IPS-20b (cell line): ENCODE data around the gene B3GNT2.

Experiments
- H3K27ac ChIP-seq: one replicate; pipeline ENCODE4 v1.5.1; 2013; ENCODE audit warnings: low read length
- H3K27me3 ChIP-seq: 2 replicates; pipeline ENCODE4 v1.6.1; 2013; ENCODE audit warnings: mild to moderate bottlenecking, low read length, inconsistent platforms; ENCODE audit not compliant: insufficient read depth
- H3K36me3 ChIP-seq: 2 replicates; pipeline ENCODE4 v1.6.1; 2013; ENCODE audit warnings: low read depth, mild to moderate bottlenecking, inconsistent platforms, low read length, moderate library complexity; ENCODE audit not compliant: insufficient read depth
- H3K4me1 ChIP-seq: 2 replicates; pipeline ENCODE4 v1.6.1; 2013; ENCODE audit warnings: mild to moderate bottlenecking, control low read depth, inconsistent platforms, low read length, moderate library complexity; ENCODE audit not compliant: insufficient read depth
- H3K4me3 ChIP-seq: 2 replicates; pipeline ENCODE4 v1.5.1; 2013; ENCODE audit warnings: mild to moderate bottlenecking, low read length, inconsistent platforms
- H3K9ac ChIP-seq: 2 replicates; pipeline ENCODE4 v1.6.1; 2013; ENCODE audit warnings: low read depth, mild to moderate bottlenecking, inconsistent platforms, low read length, moderate library complexity
- H3K9me3 ChIP-seq: 2 replicates; pipeline ENCODE4 v1.6.1; 2013; ENCODE audit warnings: mild to moderate bottlenecking, low read depth, low read length, inconsistent platforms; ENCODE audit not compliant: insufficient read depth

B3GNT2 gene

DNA sequence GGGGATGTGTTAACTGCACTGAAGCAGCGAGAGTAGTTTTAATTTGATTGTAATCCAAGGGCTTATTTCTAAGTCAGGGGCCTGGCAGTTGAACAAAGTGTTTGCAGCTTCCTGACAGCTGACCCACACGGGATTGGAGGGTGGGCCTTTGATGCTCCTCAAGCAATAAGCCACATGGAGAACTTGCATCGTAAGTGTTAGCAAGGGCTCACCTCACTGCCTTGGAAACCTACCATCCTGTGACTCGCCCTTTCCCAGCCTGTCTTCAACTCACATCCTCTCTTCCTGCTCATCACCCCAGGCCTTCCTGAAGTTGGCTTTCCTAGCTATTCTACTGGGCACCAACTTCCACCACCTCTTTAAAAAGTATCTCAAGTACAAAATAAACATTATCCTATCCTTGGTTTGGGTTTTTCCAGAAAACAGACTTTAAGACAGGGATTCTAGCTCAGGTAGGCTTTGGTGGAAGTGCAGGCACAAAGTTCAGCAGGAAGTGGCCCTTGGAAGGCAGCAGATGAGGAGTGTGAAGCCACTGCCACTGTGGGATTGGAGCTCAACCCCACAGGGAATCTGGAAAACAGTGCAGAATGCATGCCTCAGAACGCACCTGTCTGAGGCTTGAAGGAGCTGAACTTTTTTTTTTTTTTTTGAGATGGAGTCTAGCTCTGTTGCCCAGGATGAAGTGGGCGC is 31.6 kb downstream of the B3GNT2 start:
- Histone ChIP-seq H3K4me1 (no peaks in the 10 kb centered on the region), H3K9me3 (no peaks in the 10 kb centered on the region), H3K4me3 (no peak overlapping the region), H3K9ac (no peak overlapping the region), H3K36me3 (peaks cover 36% of the 10 kb centered on the region), H3K27me3 (no peaks in the 10 kb centered on the region), H3K27ac (no peak overlapping the region)

DNA sequence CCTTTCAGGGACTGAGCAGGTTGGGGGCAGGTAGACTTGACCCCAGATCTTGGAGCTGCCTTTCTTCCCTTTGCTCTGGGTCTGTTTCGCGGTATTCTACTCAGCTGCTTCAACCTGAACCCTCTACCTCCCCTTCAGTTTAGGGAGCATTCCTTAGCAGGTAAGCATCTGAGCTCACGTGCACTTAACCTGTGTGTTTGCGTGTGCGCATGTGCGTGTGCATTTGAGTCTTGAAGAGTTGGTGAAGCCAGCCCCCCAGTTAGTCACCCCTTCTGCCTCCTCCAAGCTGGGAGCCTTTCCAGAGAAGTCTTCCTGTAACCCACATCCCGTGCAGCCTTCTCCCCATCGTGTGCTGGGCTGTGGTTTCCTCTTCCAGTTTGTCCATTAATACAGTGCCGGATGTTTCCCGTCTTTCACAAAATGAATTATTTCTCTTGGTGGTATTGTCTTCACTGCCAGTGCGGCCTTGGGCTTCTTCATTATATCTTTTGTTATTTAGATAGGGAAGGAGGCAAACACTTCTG is 33.2 kb downstream of the B3GNT2 start:
- Histone ChIP-seq H3K4me3 (no peak overlapping the region), H3K9me3 (no peaks in the 10 kb centered on the region), H3K9ac (no peak overlapping the region), H3K27me3 (no peaks in the 10 kb centered on the region), H3K4me1 (no peaks in the 10 kb centered on the region), H3K36me3 (peaks cover 20% of the 10 kb centered on the region), H3K27ac (no peak overlapping the region)

DNA sequence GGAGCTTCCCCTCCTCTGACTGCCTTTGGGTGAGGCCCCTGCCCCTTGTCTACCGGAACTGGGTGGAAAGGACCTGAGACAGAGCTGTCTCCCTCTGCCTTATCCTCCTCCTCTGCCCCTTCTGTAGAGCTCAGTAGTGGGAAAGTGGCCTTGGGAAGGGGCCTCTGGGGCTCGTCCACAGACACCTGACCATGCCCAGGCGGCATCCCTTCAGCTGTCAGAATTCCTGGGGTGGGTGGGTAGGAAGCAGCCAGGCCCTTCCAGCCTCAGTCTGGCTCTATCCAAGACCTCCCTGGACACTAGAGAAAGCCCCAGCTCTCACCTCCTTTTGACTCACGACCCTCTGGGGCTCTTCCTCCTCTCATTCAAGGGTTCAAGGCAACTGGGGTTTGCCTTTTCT is 35.6 kb downstream of the B3GNT2 start:
- Histone ChIP-seq H3K4me1 (0 out of 2 replicates have a peak, but pooled peaks cover 4% of the 10 kb centered on the region), H3K9me3 (no peaks in the 10 kb centered on the region), H3K4me3 (no peak overlapping the region), H3K27ac (no peak overlapping the region), H3K9ac (no peak overlapping the region), H3K27me3 (no peaks in the 10 kb centered on the region), H3K36me3 (no peaks in the 10 kb centered on the region)

DNA sequence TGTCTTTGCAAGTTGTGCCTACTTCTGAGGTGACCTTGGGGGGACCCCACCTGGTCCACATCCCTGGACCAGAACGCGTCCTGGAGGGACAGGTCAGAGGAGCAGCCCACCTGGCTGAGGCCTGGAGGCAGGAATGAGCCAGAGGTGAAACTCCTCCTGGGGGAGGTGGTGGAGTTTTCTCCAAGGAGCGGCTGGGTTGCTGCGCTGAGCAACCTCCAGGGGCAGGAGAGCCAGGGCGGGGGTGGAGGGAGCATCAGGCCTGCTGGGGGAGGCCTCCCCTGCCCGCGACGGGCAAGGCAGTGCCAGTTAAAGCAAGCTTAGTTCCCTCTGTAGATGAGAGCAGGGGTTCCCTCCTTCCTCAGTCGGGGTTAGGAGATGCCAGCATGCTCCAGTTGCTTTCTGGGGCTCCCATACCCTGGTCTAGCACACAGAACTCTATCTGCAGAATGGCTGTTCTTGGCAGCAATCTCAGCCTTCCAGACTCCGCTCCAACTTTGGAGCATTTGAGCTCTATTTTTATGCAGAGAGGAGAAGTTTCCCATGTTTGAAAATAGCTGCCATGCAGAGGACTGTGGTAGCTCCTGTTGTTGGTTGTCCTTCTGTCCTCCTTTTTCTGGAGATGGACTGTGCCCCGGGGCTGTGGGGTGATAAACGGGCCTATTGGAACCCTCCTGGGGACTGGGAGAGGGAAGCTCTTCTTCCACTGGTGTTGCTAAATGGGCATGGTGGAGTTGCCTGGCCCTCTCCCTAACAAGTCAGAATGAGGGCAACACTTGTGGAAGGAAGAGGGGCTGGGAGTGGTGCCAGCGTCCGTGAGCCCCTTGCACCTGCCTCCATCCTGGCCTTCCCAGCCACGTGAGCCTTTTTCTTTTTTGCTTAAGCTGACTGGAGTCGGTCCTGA is 39.1 kb downstream of the B3GNT2 start:
- no peaks in the 10 kb centered on the region for H3K9me3 ChIP-seq
- no peak overlapping the region for H3K9ac ChIP-seq
- 0 out of 2 replicates have a peak, but pooled peaks cover 4% of the 10 kb centered on the region for H3K4me1 ChIP-seq
- H3K27ac ChIP-seq, result no peak overlapping the region
- H3K27me3 ChIP-seq, result no peaks in the 10 kb centered on the region
- no peaks in the 10 kb centered on the region for H3K36me3 ChIP-seq
- no peak overlapping the region for H3K4me3 ChIP-seq

DNA sequence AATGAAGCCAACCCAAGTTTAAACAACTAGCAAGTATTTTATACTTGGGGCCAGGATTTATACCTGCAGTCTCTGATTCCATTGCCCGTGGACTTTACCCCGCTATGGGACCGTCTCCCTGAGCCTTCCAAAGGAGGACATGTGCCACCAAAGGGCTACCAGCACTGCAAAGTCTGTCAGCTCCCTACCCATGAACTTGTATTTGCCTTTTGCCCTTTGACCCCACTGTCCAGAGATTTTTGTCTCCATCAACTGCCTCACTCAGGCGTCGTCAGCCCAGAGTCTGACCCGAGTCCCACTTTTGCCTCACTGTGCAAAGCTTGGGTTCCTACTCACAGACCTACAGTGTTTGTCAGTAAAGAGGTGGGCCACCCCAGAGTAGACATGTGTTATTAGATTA is 40.6 kb downstream of the B3GNT2 start:
- Histone ChIP-seq H3K4me3 (no peak overlapping the region), H3K9me3 (no peaks in the 10 kb centered on the region), H3K9ac (no peak overlapping the region), H3K27ac (no peak overlapping the region), H3K36me3 (no peaks in the 10 kb centered on the region), H3K27me3 (no peaks in the 10 kb centered on the region), H3K4me1 (0 out of 2 replicates have a peak, but pooled peaks cover 4% of the 10 kb centered on the region)

DNA sequence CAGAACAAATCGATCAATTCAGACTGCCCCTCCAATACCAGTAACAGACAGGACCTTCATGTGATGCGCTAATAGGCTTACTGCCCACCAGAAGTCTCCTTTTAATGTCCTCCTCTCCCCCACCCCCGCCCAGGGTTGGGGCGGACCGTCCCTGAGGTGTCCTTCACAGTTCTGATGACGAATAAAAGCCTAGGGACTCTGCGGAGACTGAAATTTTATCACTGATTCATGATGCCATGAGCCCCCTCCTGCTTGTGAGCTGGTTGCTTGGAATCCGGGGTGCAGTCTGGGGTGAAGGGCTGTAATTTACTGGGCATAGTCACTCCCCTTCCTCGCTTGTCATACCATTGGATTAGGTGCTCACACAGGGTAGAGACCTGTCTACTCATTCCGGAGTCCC is 42.3 kb downstream of the B3GNT2 start:
- Histone ChIP-seq H3K27ac (no peak overlapping the region), H3K4me3 (no peak overlapping the region), H3K9ac (no peak overlapping the region), H3K36me3 (no peaks in the 10 kb centered on the region), H3K4me1 (0 out of 2 replicates have a peak, but pooled peaks cover 4% of the 10 kb centered on the region), H3K9me3 (no peaks in the 10 kb centered on the region), H3K27me3 (no peaks in the 10 kb centered on the region)

DNA sequence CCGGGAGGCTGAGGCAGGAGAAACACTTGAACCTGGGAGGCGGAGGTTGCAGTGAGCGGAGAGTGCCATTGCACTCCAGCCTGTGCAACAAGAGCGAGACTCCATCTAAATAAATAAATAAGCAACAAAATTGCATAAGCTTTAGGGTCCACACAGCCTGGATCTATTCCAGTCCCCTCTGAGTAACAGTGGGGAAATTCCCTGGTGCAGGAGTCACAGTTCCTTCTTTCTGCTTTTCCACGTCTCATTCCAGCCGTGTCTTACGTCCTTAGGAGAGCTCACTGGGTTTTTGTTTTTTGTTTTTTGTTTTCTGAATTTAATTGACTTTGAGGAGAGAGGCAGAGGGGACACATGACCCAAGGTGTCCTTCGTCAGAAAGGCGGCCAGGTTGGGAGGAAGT is 44.6 kb downstream of the B3GNT2 start:
- H3K4me3 ChIP-seq, result no peak overlapping the region
- no peaks in the 10 kb centered on the region for H3K4me1 ChIP-seq
- H3K27me3 ChIP-seq, result no peaks in the 10 kb centered on the region
- no peaks in the 10 kb centered on the region for H3K36me3 ChIP-seq
- no peaks in the 10 kb centered on the region for H3K9me3 ChIP-seq
- H3K9ac ChIP-seq, result no peak overlapping the region
- no peak overlapping the region for H3K27ac ChIP-seq

DNA sequence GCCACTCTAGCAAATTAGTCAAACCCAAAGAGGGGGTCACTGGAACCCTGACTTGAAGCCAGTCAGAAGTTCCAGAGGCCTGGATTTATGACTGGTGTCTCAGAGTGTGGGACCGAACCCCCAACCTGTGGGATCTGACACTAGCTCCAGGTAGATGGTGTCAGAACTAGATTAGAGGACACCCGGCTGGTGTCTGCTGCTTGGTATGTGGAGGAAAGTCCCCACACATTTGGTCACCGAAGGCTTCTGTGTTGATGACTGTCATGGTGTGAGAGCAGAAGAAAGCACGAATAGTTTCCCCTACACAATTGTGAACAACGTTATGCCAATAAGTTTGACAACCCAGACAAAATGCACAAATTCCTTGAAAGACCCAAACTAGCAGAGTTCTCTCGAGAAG is 48.1 kb downstream of the B3GNT2 start:
- Histone ChIP-seq H3K4me1 (no peaks in the 10 kb centered on the region), H3K27me3 (no peaks in the 10 kb centered on the region), H3K9me3 (no peaks in the 10 kb centered on the region), H3K4me3 (no peak overlapping the region), H3K27ac (no peak overlapping the region), H3K36me3 (no peaks in the 10 kb centered on the region), H3K9ac (no peak overlapping the region)

DNA sequence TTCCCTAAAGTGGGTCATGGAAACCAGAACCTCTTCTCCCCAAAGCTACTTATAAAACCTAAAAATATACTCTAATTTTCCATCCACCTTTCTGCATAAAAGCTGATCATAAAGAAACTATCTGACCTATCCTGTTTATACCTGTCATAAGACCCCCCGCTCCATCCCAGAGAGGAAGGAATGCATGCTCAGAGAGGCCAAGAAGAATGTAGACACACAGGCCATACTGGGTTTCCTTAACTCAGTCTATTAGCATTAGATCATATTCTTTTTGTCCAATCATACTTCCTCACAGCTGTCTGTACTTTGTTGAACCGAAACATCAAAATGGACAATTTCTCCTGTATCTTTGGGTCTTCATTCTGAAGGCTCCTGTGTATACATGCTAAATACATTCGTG is 52.3 kb downstream of the B3GNT2 start:
- Histone ChIP-seq H3K27ac (no peak overlapping the region), H3K4me1 (no peaks in the 10 kb centered on the region), H3K27me3 (no peaks in the 10 kb centered on the region), H3K9me3 (no peaks in the 10 kb centered on the region), H3K9ac (no peak overlapping the region), H3K4me3 (no peak overlapping the region), H3K36me3 (no peaks in the 10 kb centered on the region)

DNA sequence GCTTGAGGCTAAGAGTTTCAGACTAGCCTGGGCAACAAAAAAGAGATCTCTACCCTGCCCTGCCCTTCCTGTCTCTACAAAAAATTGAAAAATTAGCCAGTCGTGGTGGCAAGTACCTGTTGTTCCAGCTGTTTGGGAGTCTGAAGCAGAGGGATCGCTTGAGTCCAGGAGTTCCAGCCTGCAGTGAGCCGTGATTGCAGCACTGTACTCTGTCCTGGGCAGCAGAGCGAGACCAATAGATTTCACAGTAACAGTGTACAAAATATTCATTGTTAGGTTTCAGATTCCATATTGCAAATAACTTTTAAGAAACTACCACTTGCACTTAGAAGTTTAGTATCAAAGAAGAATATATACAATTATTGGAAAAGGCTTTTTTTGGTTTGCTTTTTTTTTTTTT is 54.3 kb downstream of the B3GNT2 start:
- H3K36me3 ChIP-seq, result no peaks in the 10 kb centered on the region
- no peaks in the 10 kb centered on the region for H3K27me3 ChIP-seq
- H3K4me1 ChIP-seq, result no peaks in the 10 kb centered on the region
- no peak overlapping the region for H3K9ac ChIP-seq
- no peak overlapping the region for H3K4me3 ChIP-seq
- H3K27ac ChIP-seq, result no peak overlapping the region
- no peaks in the 10 kb centered on the region for H3K9me3 ChIP-seq

DNA sequence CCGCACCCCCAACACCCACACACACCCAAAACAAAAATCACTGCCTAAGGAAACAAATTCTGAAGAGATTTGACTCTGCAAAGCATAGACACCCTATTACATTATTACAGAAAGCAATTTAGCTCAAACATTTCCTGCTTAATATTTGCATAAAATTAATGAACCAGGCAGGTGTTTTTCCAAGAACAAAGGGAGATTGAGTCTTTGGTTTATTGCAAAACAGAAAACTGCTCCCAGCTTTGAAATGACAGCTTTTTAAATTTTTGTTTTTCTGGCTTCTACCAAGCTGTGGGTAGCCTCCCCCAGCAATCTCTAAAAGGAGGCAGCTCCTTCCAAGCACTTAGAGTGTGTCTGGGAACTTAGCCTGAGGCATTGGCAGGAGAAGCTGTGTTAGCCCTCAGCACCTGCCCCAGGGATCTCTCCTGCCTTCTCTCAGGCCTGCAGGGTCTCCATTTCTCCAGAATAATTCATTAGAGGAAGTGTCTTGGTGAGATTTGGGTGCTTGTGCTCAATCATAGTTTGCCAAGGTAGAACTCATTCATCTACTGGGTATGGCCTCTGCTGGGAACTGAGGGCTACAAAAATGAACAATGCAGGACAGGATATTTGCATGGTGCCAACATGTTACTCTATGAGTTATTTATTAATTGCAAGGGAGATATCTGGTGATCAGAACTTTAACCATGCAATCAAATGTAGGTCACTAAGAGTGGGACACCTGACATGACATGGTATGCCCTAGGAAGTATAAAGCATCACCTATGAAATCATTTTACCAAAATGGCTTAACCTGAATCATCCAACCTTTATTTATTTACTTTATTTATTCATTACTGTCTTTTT is 58.7 kb downstream of the B3GNT2 start:
- Histone ChIP-seq H3K27ac (no peak overlapping the region), H3K9ac (no peak overlapping the region), H3K4me3 (no peak overlapping the region)

More for the DNA sequence above, 58.7 kb downstream of the B3GNT2 start:
- Histone ChIP-seq H3K4me1 (no peaks in the 10 kb centered on the region), H3K27me3 (no peaks in the 10 kb centered on the region), H3K36me3 (no peaks in the 10 kb centered on the region), H3K9me3 (no peaks in the 10 kb centered on the region)
